Measurements from ENCODE around the gene CHSY3.

CHSY3 gene

GRCh38 chr5:130024006-130024405 lies 119.7 kb downstream of the CHSY3 start:
- DNase-seq (ENCODE audit: low read depth in 2 of 2), result no peak

GRCh38 chr5:130025511-130025910 lies 121.2 kb downstream of the CHSY3 start:
- DNase-seq (ENCODE audit: low read depth in 2 of 2), result no peak

- no peak for DNase-seq (ENCODE audit: low read depth in 2 of 2)
These were observed 128.5 kb downstream of the CHSY3 start for GRCh38 chr5:130032807-130033206.

DNA sequence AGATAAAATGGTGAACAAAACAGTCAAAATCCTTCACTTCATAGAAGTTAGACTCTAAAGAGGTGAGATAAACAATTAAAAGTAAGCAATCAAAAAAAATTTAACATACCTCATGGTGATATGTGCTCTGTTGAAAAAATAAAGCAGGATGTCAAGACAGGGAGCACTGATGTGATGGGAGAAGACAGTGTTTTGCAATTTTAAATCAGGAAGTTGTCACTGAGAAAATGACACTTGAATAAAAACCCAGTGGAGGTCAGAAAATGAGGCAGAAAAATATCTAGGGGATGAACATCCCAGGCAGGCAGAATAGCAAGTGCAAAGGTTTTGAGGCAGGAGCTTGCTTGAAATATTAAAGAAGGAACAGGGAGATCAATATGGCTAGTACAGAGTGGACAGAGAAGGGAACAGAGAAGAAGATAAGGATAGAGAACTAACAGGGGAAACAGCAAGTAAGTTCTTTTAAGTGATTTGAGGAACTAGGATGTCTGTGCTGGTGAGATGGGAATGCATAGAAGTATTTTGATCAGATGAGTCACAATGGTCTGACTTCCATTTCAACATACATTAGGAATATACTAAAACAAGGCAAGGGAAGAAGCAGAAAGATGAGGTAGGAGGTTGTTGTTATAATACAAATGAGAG lies 130.4 kb downstream of the CHSY3 start:
- DNase-seq (ENCODE audit: low read depth in 2 of 2), result no peak

DNA sequence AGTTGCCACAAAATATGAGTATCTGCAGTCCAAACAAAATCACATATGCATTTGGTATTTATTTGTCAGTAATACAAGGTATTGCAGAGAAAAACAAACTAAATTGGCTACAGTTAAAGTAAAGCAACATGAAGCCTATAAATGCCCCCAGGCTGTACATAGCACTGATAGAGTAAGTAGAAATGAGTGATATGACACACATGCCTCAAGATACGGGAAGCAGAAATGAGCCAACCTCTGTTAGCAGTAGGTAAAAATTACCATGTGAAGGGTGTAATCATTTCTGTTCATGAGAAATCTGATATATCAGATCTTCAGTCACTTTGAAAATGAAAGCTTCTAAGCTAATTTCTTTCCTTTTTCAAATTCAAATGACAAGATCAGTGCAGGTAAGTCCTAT lies 131.1 kb downstream of the CHSY3 start:
- DNase-seq (ENCODE audit: low read depth in 2 of 2), result no peak

DNA sequence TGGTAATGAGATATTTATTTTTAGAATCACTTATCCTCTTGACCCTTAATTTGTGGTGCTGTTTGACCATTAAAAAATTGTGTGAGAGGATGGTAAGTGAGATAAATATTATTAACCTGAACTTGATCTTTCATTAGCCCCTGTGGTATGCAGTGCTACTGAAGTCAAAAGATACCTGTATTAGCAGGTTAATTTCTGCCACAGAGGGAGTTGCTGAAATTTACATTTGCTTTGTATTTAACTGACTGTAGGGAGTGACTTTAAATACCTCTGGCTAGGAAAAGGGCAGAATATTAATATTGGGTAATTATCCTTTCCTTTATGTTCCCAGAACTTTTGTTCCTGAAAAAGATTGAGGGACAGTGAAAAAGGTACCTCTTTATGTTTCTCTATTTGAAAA lies 133.6 kb downstream of the CHSY3 start:
- DNase-seq (ENCODE audit: low read depth in 2 of 2), result no peak

DNA sequence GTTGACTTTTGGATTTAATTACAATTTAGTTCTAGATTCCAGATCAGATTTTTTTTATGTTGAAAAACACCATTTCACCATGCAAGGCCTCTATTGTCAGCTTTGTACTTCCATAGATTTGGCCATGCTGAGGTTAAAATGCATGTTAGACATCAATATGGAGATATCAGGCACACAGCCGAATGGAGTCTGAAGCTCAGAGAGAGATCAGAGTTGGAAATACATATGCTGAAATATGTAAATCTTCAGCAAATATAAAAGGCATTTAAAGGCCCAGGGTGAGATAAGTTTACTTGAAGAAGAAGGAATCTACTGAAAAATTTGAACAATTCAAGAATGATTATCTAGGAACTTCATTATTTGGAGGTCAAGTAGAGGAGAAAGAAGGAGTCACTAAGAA lies 139.6 kb downstream of the CHSY3 start:
- no peak for DNase-seq (ENCODE audit: low read depth in 2 of 2)

DNA sequence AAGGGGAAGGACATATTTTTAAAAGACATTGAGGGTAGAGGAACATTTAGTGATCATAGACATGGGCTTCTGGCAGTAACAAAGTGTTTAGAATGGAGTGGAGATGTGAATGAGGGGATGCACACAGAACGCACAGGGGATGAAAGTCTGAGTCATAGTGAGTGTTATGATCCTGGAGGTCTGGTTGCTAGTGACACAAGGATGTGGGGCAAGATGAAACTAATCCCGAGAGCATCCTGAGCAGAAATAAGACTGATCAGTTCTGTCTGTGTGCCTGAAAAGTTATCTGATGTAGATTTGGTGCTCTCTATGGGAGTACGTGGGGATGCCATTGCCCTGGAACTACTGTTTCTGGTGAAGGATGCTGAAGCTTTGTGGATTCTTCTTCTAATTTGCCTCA lies 141.1 kb downstream of the CHSY3 start:
- DNase-seq (ENCODE audit: low read depth in 2 of 2), result no peak

- no peak for DNase-seq (ENCODE audit: low read depth in 2 of 2)
These were observed 146.3 kb downstream of the CHSY3 start for GRCh38 chr5:130050585-130050984.

DNA sequence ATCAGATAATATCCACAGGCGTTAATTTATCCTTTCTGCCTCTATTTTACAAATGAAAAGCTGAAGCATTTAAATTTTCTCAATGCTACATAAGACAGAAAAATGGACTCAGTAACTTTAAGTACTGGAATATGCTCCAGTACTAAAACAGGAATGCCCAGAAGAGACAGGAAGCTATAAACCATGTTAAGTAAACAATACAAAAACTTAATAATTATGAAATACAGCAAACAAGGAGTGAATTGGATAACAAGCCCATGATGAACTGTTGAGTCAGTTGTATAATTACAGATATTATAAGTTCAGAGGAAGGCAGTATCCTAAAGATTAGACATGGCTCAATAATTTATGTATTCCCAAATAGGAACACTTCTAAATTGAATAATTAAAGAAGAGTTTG lies 148.5 kb downstream of the CHSY3 start:
- no peak for DNase-seq (ENCODE audit: low read depth in 2 of 2)

- DNase-seq (ENCODE audit: low read depth in 2 of 2), result no peak
These were observed 151.3 kb downstream of the CHSY3 start for GRCh38 chr5:130055572-130055971.

DNA sequence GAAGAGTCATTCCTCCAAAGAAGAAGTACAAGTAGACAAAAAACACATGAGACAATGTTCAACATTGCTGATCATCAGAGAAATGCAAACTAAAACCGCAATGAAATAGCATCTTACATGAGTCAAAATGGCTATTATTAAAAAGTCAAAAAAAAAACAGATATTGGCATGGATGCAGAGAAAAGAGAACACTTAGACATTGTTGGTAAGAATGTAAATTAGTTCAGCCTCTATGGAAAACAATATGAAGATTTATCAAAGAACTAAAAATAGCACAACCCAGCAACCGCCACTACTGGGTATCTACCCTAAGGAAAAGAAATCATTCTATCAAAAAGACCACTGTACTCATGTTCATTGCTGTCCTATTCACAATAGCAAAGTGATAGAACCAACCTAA lies 157.5 kb downstream of the CHSY3 start:
- DNase-seq (ENCODE audit: low read depth in 2 of 2), result no peak

- no peak for DNase-seq (ENCODE audit: low read depth in 2 of 2)
These were observed 159.3 kb downstream of the CHSY3 start for GRCh38 chr5:130063603-130064002.

GRCh38 chr5:130064484-130064883 lies 160.2 kb downstream of the CHSY3 start:
- no peak for DNase-seq (ENCODE audit: low read depth in 2 of 2)

DNA sequence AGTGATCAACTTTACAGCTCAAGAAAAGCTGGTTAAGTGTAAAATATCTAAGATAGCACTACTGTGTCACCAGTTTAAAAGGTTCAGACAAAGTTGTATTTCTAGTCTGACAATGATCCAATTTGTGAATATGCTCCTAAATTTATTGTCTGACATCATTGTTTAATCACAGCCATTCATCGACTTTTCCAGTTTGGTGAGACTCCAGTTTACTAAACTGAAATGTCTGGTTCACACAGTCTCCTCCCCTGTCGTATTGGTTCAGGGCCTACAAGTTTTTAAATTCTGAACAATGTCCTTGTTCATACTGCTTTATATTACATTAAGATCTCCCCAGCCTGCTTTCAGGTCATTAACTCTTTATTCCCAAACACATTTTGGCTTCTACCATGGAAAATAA lies 161.4 kb downstream of the CHSY3 start:
- DNase-seq (ENCODE audit: low read depth in 2 of 2), result no peak

GRCh38 chr5:130066644-130067043 lies 162.4 kb downstream of the CHSY3 start:
- no peak for DNase-seq (ENCODE audit: low read depth in 2 of 2)

DNA sequence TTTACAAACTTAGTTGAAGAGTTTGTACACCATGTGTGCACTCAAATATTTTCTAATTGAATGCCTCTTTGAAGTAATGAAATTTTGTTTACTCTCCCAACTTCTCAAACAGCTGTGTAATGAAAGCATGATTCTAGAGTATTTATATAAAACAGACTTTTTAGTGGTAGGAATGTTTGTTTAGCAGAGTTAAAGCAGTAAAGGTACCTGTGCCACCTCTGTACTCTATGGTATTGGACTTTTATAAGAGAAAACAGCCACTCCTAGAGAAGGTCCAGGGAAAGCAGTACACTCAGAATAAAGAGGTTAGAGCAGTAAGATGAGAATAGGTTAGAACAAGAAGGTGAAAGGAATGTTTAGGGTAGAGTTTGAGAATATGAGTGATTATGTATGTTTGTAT lies 163.1 kb downstream of the CHSY3 start:
- DNase-seq (ENCODE audit: low read depth in 2 of 2), result no peak

DNA sequence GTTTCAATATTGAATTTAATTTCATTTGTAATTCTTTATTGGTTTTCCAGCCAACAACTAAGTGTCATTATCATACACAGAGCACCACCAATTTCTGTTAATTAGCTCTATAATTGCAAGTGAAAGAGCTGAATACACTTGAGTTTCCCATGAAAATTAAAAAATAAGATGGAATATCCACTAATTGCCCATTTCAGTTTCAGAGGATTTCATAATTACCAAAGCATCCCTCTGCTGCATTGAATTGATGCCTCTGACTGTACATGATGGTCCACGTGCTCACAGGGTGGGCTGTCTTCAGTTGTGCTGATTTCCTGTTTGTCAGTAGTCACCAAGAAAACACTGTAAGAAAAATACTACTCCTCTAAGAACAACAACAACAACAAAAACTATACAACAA lies 163.8 kb downstream of the CHSY3 start:
- no peak for DNase-seq (ENCODE audit: low read depth in 2 of 2)

GRCh38 chr5:130068988-130069387 lies 164.7 kb downstream of the CHSY3 start:
- no peak for DNase-seq (ENCODE audit: low read depth in 2 of 2)

DNA sequence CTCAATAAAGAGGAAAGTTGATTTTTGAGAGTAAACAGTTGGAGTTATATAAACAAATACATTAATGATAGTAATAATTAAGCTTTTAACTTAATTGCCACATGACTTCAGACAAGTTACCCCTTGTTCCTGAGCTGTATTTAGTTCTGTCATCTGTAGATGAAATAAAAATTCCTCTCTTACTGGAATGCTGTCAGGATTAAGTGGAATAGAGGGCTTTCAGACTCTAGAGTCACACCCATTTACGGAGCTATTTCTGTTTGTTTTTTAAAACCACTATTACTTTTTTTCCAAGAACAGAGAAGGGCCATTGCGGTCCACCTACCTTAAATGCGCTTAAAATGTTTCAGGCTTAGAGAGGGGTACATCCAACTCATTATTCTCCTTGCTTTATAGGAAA lies 170.6 kb downstream of the CHSY3 start:
- DNase-seq (ENCODE audit: low read depth in 2 of 2), result no peak

GRCh38 chr5:130077007-130077406 lies 172.7 kb downstream of the CHSY3 start:
- no peak for DNase-seq (ENCODE audit: low read depth in 2 of 2)

DNA sequence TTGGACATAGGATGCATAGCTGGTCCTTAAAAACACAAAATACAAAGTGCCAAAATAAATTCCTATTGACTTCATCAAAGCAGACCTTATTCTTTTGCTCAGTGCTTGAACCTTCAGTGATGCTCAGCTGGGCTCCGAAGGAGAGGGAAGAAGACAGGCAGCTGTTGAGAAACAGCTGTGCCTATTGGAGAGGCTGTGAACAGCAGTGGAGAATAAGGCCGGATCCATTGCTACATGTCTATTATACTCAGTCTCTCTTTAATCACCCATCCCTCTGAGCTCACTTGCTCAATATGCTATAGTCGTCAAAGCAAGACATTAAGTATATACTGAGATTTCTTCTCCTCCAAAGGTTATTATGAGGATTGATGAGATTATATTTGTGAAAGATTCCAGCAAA lies 174.4 kb downstream of the CHSY3 start:
- DNase-seq (ENCODE audit: low read depth in 2 of 2), result no peak

GRCh38 chr5:130090569-130091270 lies 186.5 kb downstream of the CHSY3 start:
- DNase-seq (ENCODE audit: low read depth in 2 of 2), result no peak

- no peak for DNase-seq (ENCODE audit: low read depth in 2 of 2)
These were observed 188.7 kb downstream of the CHSY3 start for GRCh38 chr5:130092991-130093390.
